ENCODE measurements around the gene CGN. TPM values are rescaled to one million over a fixed set of nuclear protein-coding genes. Genes with fewer than 3 reads are reported as not detected.

Gene CGN
- total RNA-seq, 1 donor from 2014 or later, result 6.7 TPM

DNA sequence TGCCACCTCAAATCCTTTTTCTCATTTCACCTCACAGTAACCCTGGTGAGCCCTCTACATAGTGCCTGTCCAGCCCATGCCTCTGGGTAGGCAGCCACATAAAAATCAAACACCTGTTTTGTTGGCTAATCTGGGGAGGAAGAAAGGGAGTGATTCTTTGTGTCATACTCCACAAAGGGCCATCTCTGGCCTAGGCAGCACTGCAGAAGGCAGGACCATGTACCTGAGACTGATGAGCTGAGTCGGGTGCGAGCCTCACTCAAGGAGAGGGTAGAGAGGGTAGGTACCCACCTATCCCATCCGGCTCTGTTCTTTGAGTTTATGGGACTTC lies 36.7 kb downstream of the CGN start:
- Mint-ChIP-seq H3K4me1 (peaks cover 10% of the 10 kb centered on the region), H3K4me3 (no peak overlapping the region), H3K36me3 (ENCODE audit: low read depth) (no peaks in the 10 kb centered on the region), H3K27me3 (ENCODE audit: low read depth) (no peaks in the 10 kb centered on the region), H3K27ac (ENCODE audit: unreplicated experiment) (no peak overlapping the region), H3K9me3 (no peaks in the 10 kb centered on the region)
- DNase-seq (ENCODE audit: low read depth, low spot score), result no peak
- TF ChIP-seq CTCF (conservative IDR thresholded peaks at IDR 0.05), result no peak

DNA sequence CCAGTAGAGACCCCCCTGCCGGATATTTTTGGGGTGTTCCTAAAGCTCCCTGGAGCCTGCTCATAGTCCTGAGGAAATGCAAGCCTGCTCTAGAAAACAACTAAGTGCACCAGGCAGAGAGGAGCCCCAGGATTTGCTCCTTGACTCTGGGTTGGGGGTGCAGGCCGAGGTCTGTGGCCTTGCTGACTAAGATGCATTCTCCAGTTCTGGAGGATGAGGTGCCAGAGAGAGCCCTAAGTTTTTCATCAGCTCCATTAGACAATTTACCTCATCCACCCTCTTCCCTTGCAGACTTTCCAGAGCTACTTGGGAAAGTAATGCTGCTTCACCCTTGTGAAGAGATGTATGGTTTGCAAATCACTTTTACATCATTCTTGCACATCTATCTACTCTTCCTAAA lies 38.0 kb downstream of the CGN start:
- no peak for DNase-seq (ENCODE audit: low read depth, low spot score)
- Mint-ChIP-seq H3K27ac (ENCODE audit: unreplicated experiment) (no peak overlapping the region), H3K27me3 (ENCODE audit: low read depth) (no peaks in the 10 kb centered on the region), H3K9me3 (no peaks in the 10 kb centered on the region), H3K36me3 (ENCODE audit: low read depth) (no peaks in the 10 kb centered on the region), H3K4me3 (no peak overlapping the region), H3K4me1 (peaks cover 9% of the 10 kb centered on the region)
- no peak for TF ChIP-seq CTCF (conservative IDR thresholded peaks at IDR 0.05)

DNA sequence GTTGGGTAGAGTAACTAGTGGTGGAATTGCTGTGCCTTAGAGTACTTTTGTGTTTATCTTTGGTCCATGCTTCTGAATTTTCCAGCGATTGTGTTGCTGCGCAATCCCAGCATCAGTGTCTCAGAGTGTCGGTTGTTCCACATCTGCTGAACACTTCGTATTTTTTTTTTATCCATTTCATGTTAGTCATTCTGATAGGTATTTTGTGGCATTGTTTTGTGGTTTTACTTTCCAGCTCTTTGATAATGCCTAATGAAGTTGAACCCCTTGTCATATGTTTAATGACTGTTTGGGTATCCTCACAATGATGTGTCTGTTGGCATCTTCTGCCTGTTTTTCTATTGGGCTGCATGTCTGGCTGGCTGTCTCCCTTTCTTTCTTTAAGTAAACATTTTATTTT lies 42.5 kb downstream of the CGN start:
- Mint-ChIP-seq H3K4me3 (no peak overlapping the region), H3K9me3 (no peaks in the 10 kb centered on the region), H3K27ac (ENCODE audit: unreplicated experiment) (no peak overlapping the region), H3K36me3 (ENCODE audit: low read depth) (no peaks in the 10 kb centered on the region), H3K4me1 (peaks cover 3% of the 10 kb centered on the region), H3K27me3 (ENCODE audit: low read depth) (no peaks in the 10 kb centered on the region)
- no peak for TF ChIP-seq CTCF (conservative IDR thresholded peaks at IDR 0.05)
- no peak for DNase-seq (ENCODE audit: low read depth, low spot score)

- no peaks in the 10 kb centered on the region for H3K36me3 Mint-ChIP-seq (ENCODE audit: low read depth)
- no peak for DNase-seq (ENCODE audit: low read depth, low spot score)
- no peak overlapping the region for H3K4me3 Mint-ChIP-seq
- no peaks in the 10 kb centered on the region for H3K27me3 Mint-ChIP-seq (ENCODE audit: low read depth)
- TF ChIP-seq CTCF (conservative IDR thresholded peaks at IDR 0.05), result no peak
- peaks cover 2% of the 10 kb centered on the region for H3K4me1 Mint-ChIP-seq
- no peaks in the 10 kb centered on the region for H3K9me3 Mint-ChIP-seq
- H3K27ac Mint-ChIP-seq (ENCODE audit: unreplicated experiment), result no peak overlapping the region
These were observed 44.9 kb downstream of the CGN start for GRCh38 chr1:151556052-151556451.

DNA sequence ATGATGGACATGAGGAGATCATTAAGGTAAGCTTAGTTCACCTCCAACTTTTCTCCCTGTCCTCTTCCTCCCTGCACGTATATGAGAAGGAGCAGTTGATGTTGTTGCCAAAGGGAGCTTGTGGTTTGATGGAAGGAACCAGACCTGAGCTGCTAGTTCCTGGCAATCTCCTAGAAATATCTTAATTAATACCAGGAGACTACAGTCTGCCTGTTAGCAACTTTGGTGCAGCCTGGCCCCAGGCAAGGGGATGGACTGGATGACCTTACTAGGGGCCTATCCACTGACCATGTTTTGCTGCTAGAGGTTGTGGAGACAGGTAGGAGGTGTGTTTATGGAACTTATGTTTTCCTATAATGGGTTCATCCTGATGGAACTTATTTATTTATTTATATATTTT lies 51.5 kb downstream of the CGN start:
- H3K36me3 Mint-ChIP-seq (ENCODE audit: low read depth), result peaks cover 2% of the 10 kb centered on the region
- H3K9me3 Mint-ChIP-seq, result no peaks in the 10 kb centered on the region
- H3K27me3 Mint-ChIP-seq (ENCODE audit: low read depth), result no peaks in the 10 kb centered on the region
- no peak for DNase-seq (ENCODE audit: low read depth, low spot score)
- H3K4me1 Mint-ChIP-seq, result peaks cover 16% of the 10 kb centered on the region
- H3K27ac Mint-ChIP-seq (ENCODE audit: unreplicated experiment), result no peak overlapping the region
- TF ChIP-seq CTCF (conservative IDR thresholded peaks at IDR 0.05), result no peak
- no peak overlapping the region for H3K4me3 Mint-ChIP-seq

GRCh38 chr1:151563376-151563775 lies 52.2 kb downstream of the CGN start:
- peaks cover 2% of the 10 kb centered on the region for H3K36me3 Mint-ChIP-seq (ENCODE audit: low read depth)
- no peak for TF ChIP-seq CTCF (conservative IDR thresholded peaks at IDR 0.05)
- H3K27ac Mint-ChIP-seq (ENCODE audit: unreplicated experiment), result no peak overlapping the region
- H3K4me1 Mint-ChIP-seq, result peaks cover 16% of the 10 kb centered on the region
- no peaks in the 10 kb centered on the region for H3K27me3 Mint-ChIP-seq (ENCODE audit: low read depth)
- no peak overlapping the region for H3K4me3 Mint-ChIP-seq
- no peaks in the 10 kb centered on the region for H3K9me3 Mint-ChIP-seq
- no peak for DNase-seq (ENCODE audit: low read depth, low spot score)

All from neural crest cell (in vitro differentiated cells).